ENCODE results near the gene TEDC2.
A peak's percentile ranks its signal among the peaks of the same experiment; 100 is the strongest.
"Not testable (repeated sequence)": the region's sequence is repeated elsewhere in the genome, so short reads cannot be mapped to it uniquely, and the experiment has no call there.

The TEDC2 gene

DNA sequence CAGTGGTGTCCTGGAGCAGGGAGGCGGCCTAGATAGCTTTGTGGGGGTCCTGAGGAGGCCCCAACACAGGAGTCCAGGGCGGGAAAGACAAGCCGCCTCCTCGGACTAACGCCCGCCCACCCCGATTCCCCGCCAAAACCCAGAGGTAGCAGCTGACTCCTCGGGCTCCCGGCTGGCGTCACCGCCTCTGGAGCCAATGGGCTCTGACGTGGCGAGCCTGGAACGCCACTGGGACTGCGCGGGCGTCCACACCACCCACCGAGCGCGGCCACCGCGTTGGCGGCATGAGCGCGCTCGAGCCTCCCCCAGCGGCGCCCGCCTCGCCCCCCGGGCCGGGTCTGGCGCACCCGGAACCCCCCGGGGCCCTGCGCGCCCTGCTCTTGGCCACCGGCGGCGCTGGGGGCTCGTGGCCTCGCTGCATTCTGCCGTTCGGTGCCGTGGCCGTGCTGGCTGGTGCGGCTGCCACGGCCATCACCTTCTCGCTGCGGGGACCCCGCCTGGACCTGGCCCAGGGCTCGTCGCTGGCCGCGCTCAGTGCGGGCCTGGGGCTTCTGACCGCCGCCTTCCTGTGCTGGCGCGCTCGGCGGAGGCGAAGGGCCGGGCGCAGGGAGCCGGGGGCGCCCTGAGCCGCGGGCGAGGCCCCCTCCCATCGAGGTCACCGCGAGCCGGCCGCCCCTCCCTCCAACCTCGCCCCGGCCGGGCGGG is 7.8 kb downstream of the TEDC2 start:
- DNase-seq = peak; percentile 89

DNA sequence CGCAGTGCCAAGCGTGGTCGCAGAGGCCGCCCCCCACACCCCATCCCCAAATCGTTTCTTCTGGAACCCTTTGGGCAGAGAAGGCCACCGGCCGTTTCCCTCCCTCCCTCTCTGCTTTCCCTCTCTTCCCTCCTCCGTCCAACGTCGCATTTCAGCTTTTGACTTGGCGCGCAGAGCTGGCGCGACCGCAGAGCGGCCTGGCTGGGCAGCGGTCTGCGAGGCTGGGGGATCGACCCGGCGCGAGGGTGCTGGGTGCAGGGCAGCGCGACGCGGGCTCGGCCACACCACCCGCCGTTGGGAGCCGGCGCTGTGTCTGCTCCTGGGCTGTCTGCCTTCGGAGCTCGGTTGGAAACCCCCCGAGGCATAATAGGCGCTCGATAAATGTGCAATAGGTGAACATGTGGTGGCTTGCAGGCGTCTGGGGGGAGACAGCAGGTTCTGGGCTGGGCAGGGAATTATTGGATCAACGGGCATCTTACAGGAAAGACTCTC is 8.4 kb downstream of the TEDC2 start:
- DNase-seq = peak; percentile 88

GRCh38 chr16:2468725-2469398 is 9.0 kb downstream of the TEDC2 start:
- DNase-seq = peak; percentile 80

DNA sequence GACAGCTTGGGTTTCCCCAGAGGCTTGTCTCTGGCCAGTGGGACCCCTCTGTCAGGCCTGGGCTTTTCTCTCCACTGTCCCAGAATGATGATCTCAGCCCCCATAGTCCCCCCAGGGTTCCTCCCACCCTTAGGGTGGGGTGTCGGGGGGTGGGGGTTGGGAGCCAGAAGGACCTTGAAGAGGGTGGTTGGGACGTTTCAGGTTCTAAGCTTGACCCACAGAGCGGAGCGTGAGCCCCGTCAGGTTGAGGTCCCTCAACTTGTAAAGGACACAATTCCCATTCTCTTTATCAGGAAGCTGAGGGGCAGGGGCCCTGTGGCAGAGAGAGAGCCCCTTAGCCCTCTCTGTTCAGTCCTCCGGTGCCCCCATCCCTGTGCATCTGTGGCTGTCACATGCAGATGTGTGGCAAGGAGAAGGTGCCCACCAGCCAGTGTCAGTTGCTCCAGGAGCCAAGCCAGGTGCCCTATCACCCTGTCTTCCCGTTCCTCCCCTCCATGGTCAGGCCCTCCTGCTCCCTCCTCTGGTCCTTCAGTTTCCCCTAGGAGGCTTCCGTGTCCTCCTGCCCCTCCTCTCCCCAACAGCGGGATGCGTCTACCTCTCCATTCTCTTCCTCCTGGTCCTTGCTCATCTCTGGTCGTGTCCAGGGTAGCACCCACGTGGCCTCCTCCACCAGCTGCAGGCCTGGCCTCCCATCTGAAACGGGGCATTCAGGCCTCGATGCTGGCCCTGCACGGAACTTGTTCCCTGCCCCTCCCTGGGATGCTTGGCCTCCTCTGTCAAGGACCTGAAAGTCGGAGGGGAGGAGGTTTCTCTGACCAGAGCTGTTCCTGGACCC is 9.7 kb downstream of the TEDC2 start:
- no peak for DNase-seq

DNA sequence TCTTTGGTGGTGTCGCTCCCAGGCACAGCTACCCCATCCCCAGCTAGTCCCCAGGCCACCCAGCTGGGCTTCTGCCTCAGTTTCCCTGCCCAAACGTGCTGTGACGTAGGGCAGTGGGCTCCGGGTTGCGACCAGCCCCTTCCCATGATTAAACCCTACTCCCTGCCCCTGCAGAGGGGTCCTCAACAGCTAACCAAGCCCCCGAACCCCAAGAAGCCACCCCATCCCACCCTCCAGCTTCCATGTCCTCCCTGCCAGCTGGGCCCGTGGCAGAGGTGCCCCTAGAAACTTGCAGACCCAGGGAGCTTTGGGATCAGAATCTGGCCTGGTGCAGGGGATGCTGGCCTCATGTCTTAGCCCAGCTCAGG is 10.3 kb downstream of the TEDC2 start:
- DNase-seq = no peak

GRCh38 chr16:2470603-2471015 is 10.7 kb downstream of the TEDC2 start:
- no peak for DNase-seq

GRCh38 chr16:2471016-2471652 is 11.2 kb downstream of the TEDC2 start, which contains the start of gene NTN3:
Gene NTN3, plus strand, starts transcription at chr16:2471297. Its CDS starts 405 bp downstream, at chr16:2471702.
- DNase-seq = peak; percentile 93

- DNase-seq = peak; percentile 48
These were observed 12.0 kb downstream of the TEDC2 start for GRCh38 chr16:2471653-2472487.

GRCh38 chr16:2472488-2472864 is 12.6 kb downstream of the TEDC2 start:
- no peak for DNase-seq

DNA sequence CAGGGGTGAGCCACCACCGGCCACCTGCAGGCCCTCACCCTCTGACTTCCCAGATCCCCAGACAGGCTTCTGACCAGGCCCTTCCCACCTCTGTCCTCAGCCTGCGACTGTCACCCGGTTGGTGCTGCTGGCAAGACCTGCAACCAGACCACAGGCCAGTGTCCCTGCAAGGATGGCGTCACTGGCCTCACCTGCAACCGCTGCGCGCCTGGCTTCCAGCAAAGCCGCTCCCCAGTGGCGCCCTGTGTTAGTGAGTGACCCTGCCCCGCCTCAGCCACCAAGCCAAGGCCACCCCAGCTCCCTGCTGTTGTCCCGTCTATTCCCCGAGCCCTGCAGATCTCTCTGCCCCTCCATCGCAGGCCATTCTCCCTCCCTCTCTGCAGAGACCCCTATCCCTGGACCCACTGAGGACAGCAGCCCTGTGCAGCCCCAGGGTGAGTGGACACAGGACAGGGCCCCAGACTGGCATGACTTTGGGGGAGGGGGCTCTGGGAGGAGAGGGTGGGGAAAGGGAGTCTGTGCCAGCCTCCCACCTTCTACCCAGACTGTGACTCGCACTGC is 13.1 kb downstream of the TEDC2 start:
- no peak for DNase-seq

DNA sequence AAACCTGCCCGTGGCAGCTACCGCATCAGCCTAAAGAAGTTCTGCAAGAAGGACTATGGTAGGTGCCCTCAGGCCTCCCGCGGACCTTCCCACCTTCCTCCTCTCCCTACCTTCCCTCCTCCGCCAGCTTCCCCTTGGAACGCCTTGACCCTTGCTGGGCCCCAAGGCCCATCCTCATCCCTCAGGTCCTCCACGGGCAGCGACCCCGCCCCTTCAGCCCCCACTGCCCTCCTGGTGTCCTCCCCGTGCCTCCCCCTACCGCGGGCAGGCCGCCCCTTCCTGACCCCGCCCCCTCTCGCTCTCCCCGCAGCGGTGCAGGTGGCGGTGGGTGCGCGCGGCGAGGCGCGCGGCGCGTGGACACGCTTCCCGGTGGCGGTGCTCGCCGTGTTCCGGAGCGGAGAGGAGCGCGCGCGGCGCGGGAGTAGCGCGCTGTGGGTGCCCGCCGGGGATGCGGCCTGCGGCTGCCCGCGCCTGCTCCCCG is 13.6 kb downstream of the TEDC2 start:
- DNase-seq = peak; percentile 52

DNA sequence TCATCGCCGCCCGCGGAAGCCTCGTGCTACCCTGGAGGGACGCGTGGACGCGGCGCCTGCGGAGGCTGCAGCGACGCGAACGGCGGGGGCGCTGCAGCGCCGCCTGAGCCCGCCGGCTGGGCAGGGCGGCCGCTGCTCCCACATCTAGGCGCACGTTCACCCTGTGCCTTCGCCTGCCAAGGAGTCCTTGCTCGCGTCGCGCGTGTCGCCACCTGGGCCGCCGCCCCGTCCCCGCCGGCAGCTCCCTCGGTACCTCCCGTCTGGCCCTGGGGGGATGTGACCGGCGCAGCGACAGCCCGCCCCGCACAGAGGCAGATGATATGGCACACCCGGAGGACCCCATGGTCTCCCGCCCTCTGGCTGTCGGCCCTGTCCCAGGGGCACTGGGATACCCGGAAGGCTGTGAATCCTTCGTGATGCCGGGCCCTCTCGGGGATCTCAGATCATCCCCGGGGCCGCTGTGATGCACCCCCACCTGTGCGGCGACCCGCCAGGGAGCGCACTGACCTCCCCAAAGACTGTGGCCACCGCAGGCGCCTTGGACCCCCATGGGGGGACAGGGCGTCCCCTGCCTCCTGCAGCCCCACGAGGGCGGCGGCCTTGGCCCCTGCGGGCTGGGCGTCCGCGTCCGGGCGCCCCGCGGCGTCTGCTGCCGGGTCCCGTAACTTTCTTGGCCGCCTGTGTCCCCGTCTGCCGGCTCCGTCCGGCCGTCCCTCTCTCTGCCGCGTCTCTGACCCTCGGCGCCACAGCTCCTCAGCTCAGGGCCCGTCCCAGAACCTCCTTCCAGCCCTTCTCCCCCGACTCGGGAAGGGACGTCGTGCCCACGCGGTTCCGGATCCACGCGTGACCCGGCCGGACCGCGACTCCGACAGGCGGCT is 14.3 kb downstream of the TEDC2 start:
- peak; percentile 74 for DNase-seq

DNA sequence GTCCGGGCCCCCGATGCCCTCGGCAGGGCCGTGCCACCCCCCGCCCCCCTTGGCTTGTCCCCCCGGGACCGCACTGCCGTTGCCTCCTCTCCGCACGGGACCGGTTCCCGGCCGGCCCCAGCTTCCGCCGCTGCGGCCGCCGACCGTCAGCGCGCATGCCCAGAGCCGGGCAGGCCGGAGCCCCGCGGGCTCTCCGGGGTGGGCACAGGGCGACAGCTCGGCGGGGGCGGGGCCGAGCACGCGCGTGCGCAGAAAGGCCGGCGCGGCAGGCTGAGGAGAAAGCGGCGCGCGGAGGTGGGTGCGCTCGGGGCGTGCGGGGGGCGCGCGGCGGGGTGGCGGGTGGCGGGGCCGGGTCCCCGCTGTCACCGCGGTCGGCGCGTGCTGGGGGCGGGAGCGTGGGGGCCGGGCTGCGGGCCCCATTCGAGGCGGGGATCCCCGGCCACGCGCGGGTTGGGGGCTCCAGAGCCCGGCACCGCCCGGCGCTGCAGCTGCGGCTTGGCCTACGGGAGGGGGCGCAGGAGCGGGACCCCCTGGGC is 15.0 kb downstream of the TEDC2 start, which contains the start of gene TBC1D24:
TSS of gene TBC1D24 (plus strand) at position 251 of the 536 bp plus-strand sequence. CDS start 21,022 bp downstream, outside the sequence.
- DNase-seq = peak; percentile 94

DNA sequence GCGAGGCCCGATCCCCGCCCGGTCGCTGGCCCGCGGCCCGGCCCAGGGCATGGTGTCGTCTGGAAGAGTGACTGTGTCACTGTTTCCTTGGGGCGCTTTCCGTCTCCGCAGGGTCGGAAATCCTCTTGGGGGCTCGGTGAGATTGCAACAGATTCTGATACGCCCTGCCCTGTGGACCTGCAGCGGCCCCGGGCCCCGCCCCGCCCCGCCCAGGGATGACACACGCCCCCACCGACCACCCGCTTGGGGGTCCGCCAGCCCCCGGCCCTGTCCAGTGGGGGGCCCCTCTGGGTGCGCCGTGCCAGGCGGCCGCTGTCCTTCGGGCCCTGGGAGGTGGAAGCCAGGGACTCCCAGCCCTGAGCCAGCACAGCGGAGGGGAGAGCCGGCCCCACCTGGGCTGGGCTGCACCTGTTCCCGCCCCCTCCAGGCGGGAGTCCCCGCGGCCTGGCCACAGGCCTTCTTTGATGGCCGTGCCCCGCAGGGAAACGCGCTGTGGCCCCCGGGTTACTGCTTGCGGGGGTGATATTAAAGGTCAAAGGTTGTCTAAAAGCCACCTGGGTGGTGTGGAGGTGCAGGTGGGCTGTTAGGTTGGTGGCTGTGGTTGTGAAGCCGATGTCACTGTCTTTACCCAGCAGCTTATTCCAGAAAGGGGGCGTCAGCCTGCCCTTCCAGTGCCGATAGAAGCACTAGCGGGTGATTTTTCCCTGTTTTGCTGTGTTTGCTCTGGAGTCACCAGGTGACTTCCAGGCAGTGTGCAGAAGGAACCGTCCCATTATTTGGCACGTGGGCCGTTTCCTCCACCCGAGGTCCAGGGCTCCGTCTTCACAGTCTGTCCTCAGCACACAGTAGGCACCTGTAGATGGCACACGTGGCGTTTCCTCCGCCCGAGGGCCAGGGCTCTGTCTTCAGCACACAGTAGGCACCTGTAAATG is 15.8 kb downstream of the TEDC2 start:
- peak; percentile 63 for DNase-seq

DNA sequence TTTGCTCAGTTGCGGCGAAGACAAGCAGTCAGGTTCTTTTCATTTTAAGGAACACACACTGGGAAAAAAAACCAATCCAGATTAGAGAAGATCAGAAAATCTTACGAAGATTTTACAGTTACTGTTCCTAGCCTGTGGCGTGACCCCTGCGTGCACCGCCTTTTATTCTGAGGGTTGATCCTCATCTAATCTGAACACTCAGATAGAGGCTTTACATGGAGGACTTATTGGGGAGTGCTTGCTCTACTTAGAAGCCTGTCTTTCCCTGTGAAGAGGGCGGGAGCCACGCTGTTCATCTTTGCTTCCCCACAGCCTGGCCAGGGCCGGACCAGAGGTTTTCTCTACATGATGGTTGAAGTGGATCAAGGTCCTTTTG is 16.4 kb downstream of the TEDC2 start:
- no peak for DNase-seq

- no peak for DNase-seq
These were observed 16.8 kb downstream of the TEDC2 start for GRCh38 chr16:2476741-2477140.

- DNase-seq = no peak
These were observed 17.4 kb downstream of the TEDC2 start for GRCh38 chr16:2477327-2477726.

DNA sequence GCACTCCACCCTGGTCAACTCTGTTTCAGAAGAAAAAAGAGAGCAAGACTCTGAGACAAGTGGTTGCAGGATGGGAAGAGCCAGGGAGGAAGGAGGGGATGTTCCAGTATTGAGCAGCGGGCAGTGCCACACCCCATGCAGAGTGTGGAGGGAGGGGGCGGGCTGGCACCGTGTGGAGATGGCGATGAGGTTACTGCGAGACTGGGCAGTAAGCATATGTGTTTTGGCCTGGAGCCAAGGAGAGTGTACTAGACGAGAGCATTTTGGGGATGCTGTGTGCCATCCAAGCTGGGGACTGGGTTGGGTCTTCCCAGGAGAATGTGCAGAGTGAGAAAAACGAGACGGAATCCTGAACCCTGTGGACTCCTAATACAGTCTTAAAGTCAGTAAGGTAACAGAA is 18.4 kb downstream of the TEDC2 start:
- DNase-seq = no peak

- DNase-seq = not testable (repeated sequence)
These were observed 20.1 kb downstream of the TEDC2 start for GRCh38 chr16:2479996-2480395.
